22Rv1 (cell line): ENCODE results near the gene ATP2B2.

ENCODE experiments used
- ZFX ChIP-seq: fragments of 450-650 bp; IDR thresholded peaks from 2 replicates; pipeline ENCODE4 v1.6.1; 2017; ENCODE audit warnings: antibody characterized with exemption, borderline replicate concordance
- TF ChIP-seq, protein P1 (sequence below): fragments of 450-650 bp; IDR thresholded peaks from 2 replicates; pipeline ENCODE4 v1.5.1; 2017; ENCODE audit warnings: mild to moderate bottlenecking

DNA sequence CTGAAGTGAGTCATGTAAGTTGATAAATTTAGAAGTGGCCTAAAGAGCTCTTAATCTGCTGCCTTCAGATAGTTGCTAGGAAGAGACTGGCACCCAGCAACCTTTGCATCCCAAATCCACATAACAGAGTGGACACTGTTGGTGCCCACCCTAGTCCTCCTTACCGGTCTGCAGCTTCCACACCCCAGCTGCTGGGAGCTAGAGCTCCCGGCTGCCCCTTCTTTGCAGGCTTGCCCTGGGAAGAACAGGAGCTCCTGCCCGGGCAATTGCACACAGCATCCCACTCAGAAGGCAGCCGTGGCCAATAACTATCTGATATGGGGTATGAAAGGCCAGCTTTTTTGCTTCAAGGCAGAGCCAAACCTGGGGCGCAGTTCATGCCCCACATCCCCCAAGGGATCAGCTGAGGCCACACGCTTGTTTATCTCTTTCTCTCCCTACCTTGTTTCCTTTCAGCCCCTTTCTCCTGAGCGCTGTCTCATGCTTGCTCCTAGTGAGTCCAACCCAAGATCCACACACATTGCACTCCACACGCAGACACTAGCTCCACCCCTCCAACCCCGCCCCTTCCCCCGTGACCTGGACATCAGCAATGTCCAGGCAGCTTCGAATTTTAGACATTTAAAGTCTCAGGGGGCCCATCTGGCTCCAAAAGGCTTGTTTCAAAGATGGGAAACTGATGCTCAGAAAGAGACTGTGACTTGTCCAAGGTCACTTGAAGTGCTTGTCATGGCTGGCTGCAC, 9.1 kb downstream of the ATP2B2 start:
- TF ChIP-seq, protein P1, sequence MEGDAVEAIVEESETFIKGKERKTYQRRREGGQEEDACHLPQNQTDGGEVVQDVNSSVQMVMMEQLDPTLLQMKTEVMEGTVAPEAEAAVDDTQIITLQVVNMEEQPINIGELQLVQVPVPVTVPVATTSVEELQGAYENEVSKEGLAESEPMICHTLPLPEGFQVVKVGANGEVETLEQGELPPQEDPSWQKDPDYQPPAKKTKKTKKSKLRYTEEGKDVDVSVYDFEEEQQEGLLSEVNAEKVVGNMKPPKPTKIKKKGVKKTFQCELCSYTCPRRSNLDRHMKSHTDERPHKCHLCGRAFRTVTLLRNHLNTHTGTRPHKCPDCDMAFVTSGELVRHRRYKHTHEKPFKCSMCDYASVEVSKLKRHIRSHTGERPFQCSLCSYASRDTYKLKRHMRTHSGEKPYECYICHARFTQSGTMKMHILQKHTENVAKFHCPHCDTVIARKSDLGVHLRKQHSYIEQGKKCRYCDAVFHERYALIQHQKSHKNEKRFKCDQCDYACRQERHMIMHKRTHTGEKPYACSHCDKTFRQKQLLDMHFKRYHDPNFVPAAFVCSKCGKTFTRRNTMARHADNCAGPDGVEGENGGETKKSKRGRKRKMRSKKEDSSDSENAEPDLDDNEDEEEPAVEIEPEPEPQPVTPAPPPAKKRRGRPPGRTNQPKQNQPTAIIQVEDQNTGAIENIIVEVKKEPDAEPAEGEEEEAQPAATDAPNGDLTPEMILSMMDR: no peak
- no peak for TF ChIP-seq ZFX
